ENCODE data around the gene RIPPLY2. TPM values are rescaled to one million over a fixed set of nuclear protein-coding genes. Genes with fewer than 3 reads are reported as not detected.

RIPPLY2 gene
- total and polyA plus RNA-seq, 2 donors (not counting 3 experiments of a cell fraction or from before 2014, with no cell fraction given) = 0.25 to 0.53 TPM

- Histone ChIP-seq H2AFZ (ENCODE audit: low read depth, low read length) (no peak overlapping the region), H3K36me3 (ENCODE audit: control insufficient read depth in 2 of 2, extremely low read depth in 1 of 2, insufficient read depth in 2 of 2, low read length in 2 of 2) (no peaks in the 10 kb centered on the region), H3K9ac (replicated peaks; ENCODE audit: extremely low read depth, insufficient read depth, low read length) (no peak overlapping the region), H3K4me1 (ENCODE audit: control insufficient read depth, extremely low read depth, insufficient read depth, low read length) (no peaks in the 10 kb centered on the region), H3K9me3 (replicated peaks; ENCODE audit: control insufficient read depth, insufficient read depth, low read length) (no peaks in the 10 kb centered on the region), H3K9me1 (replicated peaks; ENCODE audit: control insufficient read depth, extremely low read depth, insufficient read depth, low read length) (no peaks in the 10 kb centered on the region), H3K4me3 (replicated peaks in 1 of 3; ENCODE audit: insufficient read depth in 1 of 3, low read depth in 1 of 3, low read length in 3 of 3) (no peak overlapping the region), H4K20me1 (replicated peaks; ENCODE audit: control insufficient read depth, extremely low read depth, insufficient read depth, low read length) (no peaks in the 10 kb centered on the region), H3K79me2 (ENCODE audit: control insufficient read depth, insufficient read depth, low read length) (no peaks in the 10 kb centered on the region), H3K4me2 (ENCODE audit: insufficient read depth, low read length) (no peak overlapping the region), H3K27me3 (ENCODE audit: control insufficient read depth in 2 of 2, insufficient read depth in 2 of 2, low read length in 2 of 2) (no peaks in the 10 kb centered on the region), H3K27ac (ENCODE audit: insufficient read depth, low read depth, low read length) (no peak overlapping the region)
- intact Hi-C loops (cut with micrococcal nuclease) (loop anchor here (5.0 kb wide), 1 partner anchor 165 kb away; the partner anchor contains the start of gene SNAP91), dilution Hi-C loops (cut with MboI; ENCODE audit: extremely low pct_ligation_motif_present, low sequenced_read_pairs) (no loop called here)
- TF ChIP-seq CTCF (IDR thresholded peaks at IDR 0.05; ENCODE audit: extremely low read depth in 1 of 2, insufficient read depth in 1 of 2, low read depth in 1 of 2, low read length in 2 of 2) (no peak), MYC (IDR thresholded peaks at IDR 0.05; ENCODE audit: low read depth, low read length) (no peak), FOS (IDR thresholded peaks at IDR 0.05; ENCODE audit: borderline replicate concordance, insufficient read depth, low read length) (no peak), GATA2 (IDR thresholded peaks at IDR 0.05; ENCODE audit: insufficient read depth, insufficient read length, low read depth, low read length) (no peak), POLR2AphosphoS5 (IDR thresholded peaks at IDR 0.05; ENCODE audit: insufficient read depth, low read depth, low read length) (no peak), EZH2 (IDR thresholded peaks at IDR 0.05; ENCODE audit: borderline replicate concordance, low read depth, low read length, severe bottlenecking) (no peak), POLR2A (IDR thresholded peaks at IDR 0.05; ENCODE audit: low read depth, low read length) (no peak), JUN (IDR thresholded peaks at IDR 0.05; ENCODE audit: borderline replicate concordance, insufficient read depth, insufficient read length, low read depth) (no peak)
- TF ChIP-seq, protein P1, sequence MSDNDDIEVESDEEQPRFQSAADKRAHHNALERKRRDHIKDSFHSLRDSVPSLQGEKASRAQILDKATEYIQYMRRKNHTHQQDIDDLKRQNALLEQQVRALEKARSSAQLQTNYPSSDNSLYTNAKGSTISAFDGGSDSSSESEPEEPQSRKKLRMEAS (IDR thresholded peaks at IDR 0.05; ENCODE audit: insufficient read depth, insufficient read length) = no peak
- DNase-seq (ENCODE audit: low read depth, low spot score) = no peak
- POLR2A ChIA-PET = no interaction called here
- no peak for FAIRE-seq
- CTCF ChIA-PET = interaction anchor here (1.0 kb wide), 1 partner anchor 355 kb away, joined by 3 read pairs; the partner anchor contains the start of gene CEP162
- BruUV-seq (replicated peaks) = no TSS peak
Measured at GRCh38 chr6:83872386-83873118, 19.4 kb downstream of the RIPPLY2 start.
